Measurements from ENCODE around the gene NR5A1. TPM values are rescaled to one million over a fixed set of nuclear protein-coding genes. Genes with fewer than 3 reads are reported as not detected.

NR5A1 gene
- total RNA-seq, 1 experiment from 2014 or later, result 0.64 TPM

DNA sequence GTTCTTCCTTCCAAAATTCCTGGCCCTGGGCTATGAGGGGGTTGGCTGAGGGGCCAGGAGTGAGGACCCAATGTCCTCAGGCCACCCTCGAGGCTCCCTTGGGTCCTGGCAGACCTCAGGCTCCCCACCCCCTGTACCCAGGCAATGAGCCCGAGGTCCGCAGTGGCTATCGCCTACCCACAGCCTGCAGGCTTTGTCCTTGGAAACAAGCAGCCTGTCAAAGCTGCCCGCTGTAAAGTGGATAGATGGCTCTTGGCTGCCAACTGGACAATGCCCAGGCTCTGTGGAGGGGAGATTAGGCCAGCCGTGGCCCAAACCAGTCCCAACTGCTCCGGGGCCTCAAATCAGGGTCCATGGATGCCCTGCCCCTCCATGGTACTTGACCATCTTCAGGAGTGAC is 59.2 kb downstream of the NR5A1 start:
- CTCF ChIA-PET, result no interaction called here
- ATAC-seq (no peak), DNase-seq (ENCODE audit: low read depth, low spot score) (no peak)

More for the DNA sequence above, 59.2 kb downstream of the NR5A1 start:
- Histone ChIP-seq H3K4me3 (replicated peaks in 1 of 2; ENCODE audit: low read depth in 1 of 2, low read length in 2 of 2) (no peak overlapping the region), H3K9me3 (ENCODE audit: control insufficient read depth in 1 of 2, insufficient read depth in 1 of 2, low read depth in 1 of 2, low read length in 2 of 2) (no peaks in the 10 kb centered on the region), H3K36me3 (ENCODE audit: control insufficient read depth in 1 of 2, insufficient read depth in 2 of 2, low read length in 2 of 2) (no peaks in the 10 kb centered on the region), H2AFZ (ENCODE audit: low read depth, low read length, poor library complexity, severe bottlenecking) (no peak overlapping the region), H3K79me2 (ENCODE audit: insufficient read depth, low read length) (no peaks in the 10 kb centered on the region), H4K20me1 (ENCODE audit: insufficient read depth) (no peaks in the 10 kb centered on the region), H3K9ac (ENCODE audit: low read length) (no peak overlapping the region), H3K4me1 (ENCODE audit: control insufficient read depth in 1 of 2, insufficient read depth in 2 of 2, low read length in 2 of 2) (peaks cover 17 to 39% of the 10 kb centered on the region in 2 experiments), H3K4me2 (ENCODE audit: low read length) (no peak overlapping the region), H3K27me3 (ENCODE audit: insufficient read depth, low read length) (no peaks in the 10 kb centered on the region), H3K9me2 (ENCODE audit: insufficient read depth) (no peaks in the 10 kb centered on the region), H3K27ac (ENCODE audit: low read depth, low read length) (no peak overlapping the region)
- POLR2A ChIA-PET, result no interaction called here
- RAD21 ChIA-PET (ENCODE audit: low non-redundant PET in 1 of 2, low total read pairs in 2 of 2, uncharacterized antibody in 2 of 2, unreplicated experiment in 2 of 2), result no interaction called here
- BruUV-seq (replicated peaks), result no TSS peak
- intact Hi-C loops (cut with micrococcal nuclease), result no loop called here
- TF ChIP-seq EZH2 (IDR thresholded peaks at IDR 0.05), result no peak
- TF ChIP-seq, protein P1, sequence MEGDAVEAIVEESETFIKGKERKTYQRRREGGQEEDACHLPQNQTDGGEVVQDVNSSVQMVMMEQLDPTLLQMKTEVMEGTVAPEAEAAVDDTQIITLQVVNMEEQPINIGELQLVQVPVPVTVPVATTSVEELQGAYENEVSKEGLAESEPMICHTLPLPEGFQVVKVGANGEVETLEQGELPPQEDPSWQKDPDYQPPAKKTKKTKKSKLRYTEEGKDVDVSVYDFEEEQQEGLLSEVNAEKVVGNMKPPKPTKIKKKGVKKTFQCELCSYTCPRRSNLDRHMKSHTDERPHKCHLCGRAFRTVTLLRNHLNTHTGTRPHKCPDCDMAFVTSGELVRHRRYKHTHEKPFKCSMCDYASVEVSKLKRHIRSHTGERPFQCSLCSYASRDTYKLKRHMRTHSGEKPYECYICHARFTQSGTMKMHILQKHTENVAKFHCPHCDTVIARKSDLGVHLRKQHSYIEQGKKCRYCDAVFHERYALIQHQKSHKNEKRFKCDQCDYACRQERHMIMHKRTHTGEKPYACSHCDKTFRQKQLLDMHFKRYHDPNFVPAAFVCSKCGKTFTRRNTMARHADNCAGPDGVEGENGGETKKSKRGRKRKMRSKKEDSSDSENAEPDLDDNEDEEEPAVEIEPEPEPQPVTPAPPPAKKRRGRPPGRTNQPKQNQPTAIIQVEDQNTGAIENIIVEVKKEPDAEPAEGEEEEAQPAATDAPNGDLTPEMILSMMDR (IDR thresholded peaks at IDR 0.05 in 2 of 3, conservative IDR thresholded peaks at IDR 0.05 in 1 of 3; ENCODE audit: borderline replicate concordance in 1 of 3, insufficient read depth in 1 of 3, low read depth in 2 of 3, low read length in 2 of 3), result no peak
- TF ChIP-seq YY1 (IDR thresholded peaks at IDR 0.05; ENCODE audit: extremely low read depth, insufficient replicate concordance, low read depth, low read length), result no peak
- no peak for TF ChIP-seq SP1 (IDR thresholded peaks at IDR 0.05; ENCODE audit: low read depth)
- TF ChIP-seq SRF (IDR thresholded peaks at IDR 0.05; ENCODE audit: low read depth), result no peak
- TF ChIP-seq ZFX (IDR thresholded peaks at IDR 0.05), result no peak
- no peak for TF ChIP-seq EGR1 (IDR thresholded peaks at IDR 0.05; ENCODE audit: low read depth)
- TF ChIP-seq RAD21 (IDR thresholded peaks at IDR 0.05; ENCODE audit: low read depth), result no peak
- TF ChIP-seq JUND (IDR thresholded peaks at IDR 0.05), result no peak
- no peak for TF ChIP-seq CEBPB (IDR thresholded peaks at IDR 0.05; ENCODE audit: low read depth)
- TF ChIP-seq REST (IDR thresholded peaks at IDR 0.05; ENCODE audit: low read depth), result no peak
- TF ChIP-seq ELF1 (IDR thresholded peaks at IDR 0.05; ENCODE audit: borderline replicate concordance, low read depth), result no peak
- TF ChIP-seq ZBTB33 (IDR thresholded peaks at IDR 0.05; ENCODE audit: extremely low read depth, insufficient replicate concordance, low read length), result no peak
- no peak for TF ChIP-seq ZNF274 (IDR thresholded peaks at IDR 0.05; ENCODE audit: low read depth, low read length)
- TF ChIP-seq, protein P2, sequence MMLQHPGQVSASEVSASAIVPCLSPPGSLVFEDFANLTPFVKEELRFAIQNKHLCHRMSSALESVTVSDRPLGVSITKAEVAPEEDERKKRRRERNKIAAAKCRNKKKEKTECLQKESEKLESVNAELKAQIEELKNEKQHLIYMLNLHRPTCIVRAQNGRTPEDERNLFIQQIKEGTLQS (IDR thresholded peaks at IDR 0.05), result no peak
- TF ChIP-seq POLR2A (IDR thresholded peaks at IDR 0.05; ENCODE audit: borderline replicate concordance, extremely low read depth, insufficient read depth, insufficient read length), result no peak

Data from HCT116 (cell line).